Measurements from ENCODE around the gene MCHR1. TPM values are rescaled to one million over a fixed set of nuclear protein-coding genes. Genes with fewer than 3 reads are reported as not detected.

The MCHR1 gene
- total RNA-seq, 4 donors from 2014 or later: 0.27 TPM; not detected in 3

DNA sequence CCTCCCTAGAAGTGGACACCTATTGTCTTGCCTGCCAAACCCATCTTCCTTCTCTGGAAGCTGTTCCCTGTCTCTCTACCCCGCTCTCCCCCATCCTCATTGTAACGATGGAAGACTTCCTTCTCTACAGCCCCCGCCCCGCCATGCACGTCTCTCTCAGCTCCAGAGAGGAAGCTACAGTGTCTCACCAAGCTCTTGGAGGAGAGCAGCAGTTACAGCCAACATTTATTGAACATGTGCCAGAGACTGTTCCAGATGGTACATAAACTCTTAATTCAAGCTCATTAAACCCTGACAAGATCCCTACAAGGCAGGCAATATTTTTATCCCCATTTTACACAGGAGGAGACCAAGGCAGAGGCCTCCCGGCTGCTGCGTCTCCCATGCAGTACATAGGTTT is 15.1 kb downstream of the MCHR1 start:
- intact Hi-C loops (cut with DNase I; ENCODE audit: low total_unique reads) (no loop called here), in situ Hi-C loops (cut with MboI; ENCODE audit: low pct_ligation_motif_present in 1 of 4, low pct_unique_long_range_greater_than_20kb in 1 of 4, low sequenced_read_pairs in 3 of 4) (no loop called here)
- DNase-seq: no peak
- TF ChIP-seq EP300 (IDR thresholded peaks at IDR 0.05; ENCODE audit: low read depth) (no peak), POLR2AphosphoS5 (IDR thresholded peaks at IDR 0.05) (no peak), POLR2A (IDR thresholded peaks at IDR 0.05) (no peak), CTCF (IDR thresholded peaks at IDR 0.05) (no peak)
- Histone ChIP-seq H3K4me3 (no peak overlapping the region), H3K4me1 (peaks cover 0 to 12% (median 3%) of the 10 kb centered on the region in 4 donors), H3K27me3 (no peaks in the 10 kb centered on the region), H3K36me3 (no peaks in the 10 kb centered on the region), H3K27ac (no peak overlapping the region), H3K9me3 (no peaks in the 10 kb centered on the region)
- whole genome bisulfite sequencing, 2 donors (ENCODE audit: low coverage in 1 of 2): 35% methylated on average over 7 of the region's 7 CpGs; no CpG with 5 or more reads in 1 of the 2 donors

DNA sequence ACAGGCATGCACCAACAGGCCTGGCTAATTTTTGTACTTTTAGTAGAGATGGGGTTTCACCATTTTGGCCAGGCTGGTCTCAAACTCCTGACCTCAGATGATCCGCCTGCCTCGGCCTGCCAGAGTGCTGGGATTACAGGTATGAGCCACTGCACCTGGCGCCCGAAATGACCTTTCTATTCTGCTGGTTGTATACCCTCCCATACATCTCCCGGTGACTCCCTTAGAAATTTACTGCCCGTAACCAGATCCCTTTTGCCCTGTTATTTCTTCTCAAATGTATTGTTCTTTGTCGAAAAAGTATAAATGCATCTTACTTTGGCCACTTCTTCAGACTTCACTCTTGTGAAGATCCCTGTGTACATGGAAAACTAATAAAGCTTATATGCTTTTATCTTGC is 22.0 kb downstream of the MCHR1 start:
- Histone ChIP-seq H3K36me3 (no peaks in the 10 kb centered on the region), H3K4me3 (no peak overlapping the region), H3K27ac (no peak overlapping the region), H3K27me3 (no peaks in the 10 kb centered on the region), H3K9me3 (no peaks in the 10 kb centered on the region), H3K4me1 (peaks cover 0 to 3% (median 0%) of the 10 kb centered on the region in 4 donors)
- 91 to 100% methylated on average over 3 to 7 of the region's 7 CpGs for WGBS, 2 donors (ENCODE audit: low coverage in 1 of 2)
- TF ChIP-seq POLR2AphosphoS5 (IDR thresholded peaks at IDR 0.05) (no peak), EP300 (IDR thresholded peaks at IDR 0.05; ENCODE audit: low read depth) (no peak), POLR2A (IDR thresholded peaks at IDR 0.05) (no peak), CTCF (IDR thresholded peaks at IDR 0.05) (no peak)
- intact Hi-C loops (cut with DNase I; ENCODE audit: low total_unique reads): no loop called here
- in situ Hi-C loops (cut with MboI; ENCODE audit: low pct_ligation_motif_present in 1 of 4, low pct_unique_long_range_greater_than_20kb in 1 of 4, low sequenced_read_pairs in 3 of 4): no loop called here
- DNase-seq: no peak

DNA sequence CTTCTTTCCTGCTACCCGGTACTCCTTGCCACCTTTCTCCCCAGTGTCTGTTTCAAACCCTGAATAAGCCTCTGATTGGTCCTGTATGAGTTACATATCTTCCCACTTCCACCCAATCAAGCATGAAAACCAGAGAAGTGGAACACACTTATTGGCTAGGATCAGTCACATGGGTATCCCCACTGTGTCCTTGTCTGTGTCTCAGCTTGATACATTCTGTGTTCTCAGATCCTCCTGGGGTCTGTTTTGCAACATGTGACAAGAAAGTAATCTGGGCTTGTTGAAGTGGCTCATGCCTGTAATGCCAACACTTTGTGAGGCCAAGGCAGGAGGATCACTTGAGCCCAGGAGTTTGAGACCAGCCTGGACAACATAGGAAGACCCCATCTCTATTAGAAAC is 23.9 kb downstream of the MCHR1 start:
- no peak for TF ChIP-seq POLR2AphosphoS5 (IDR thresholded peaks at IDR 0.05)
- no peak for TF ChIP-seq POLR2A (IDR thresholded peaks at IDR 0.05)
- TF ChIP-seq EP300 (IDR thresholded peaks at IDR 0.05; ENCODE audit: low read depth): no peak
- no peak for TF ChIP-seq CTCF (IDR thresholded peaks at IDR 0.05)
- Histone ChIP-seq H3K9me3 (no peaks in the 10 kb centered on the region), H3K27me3 (no peaks in the 10 kb centered on the region), H3K27ac (no peak overlapping the region), H3K36me3 (no peaks in the 10 kb centered on the region), H3K4me1 (peaks cover 0 to 3% (median 0%) of the 10 kb centered on the region in 4 donors), H3K4me3 (no peak overlapping the region)
- WGBS, 2 donors (ENCODE audit: low coverage in 1 of 2): 83% methylated on average over 1 of the region's 1 CpG; no CpG with 5 or more reads in 1 of the 2 donors
- no peak for DNase-seq
- intact Hi-C loops (cut with DNase I; ENCODE audit: low total_unique reads): no loop called here
- in situ Hi-C loops (cut with MboI; ENCODE audit: low pct_ligation_motif_present in 1 of 4, low pct_unique_long_range_greater_than_20kb in 1 of 4, low sequenced_read_pairs in 3 of 4): no loop called here

DNA sequence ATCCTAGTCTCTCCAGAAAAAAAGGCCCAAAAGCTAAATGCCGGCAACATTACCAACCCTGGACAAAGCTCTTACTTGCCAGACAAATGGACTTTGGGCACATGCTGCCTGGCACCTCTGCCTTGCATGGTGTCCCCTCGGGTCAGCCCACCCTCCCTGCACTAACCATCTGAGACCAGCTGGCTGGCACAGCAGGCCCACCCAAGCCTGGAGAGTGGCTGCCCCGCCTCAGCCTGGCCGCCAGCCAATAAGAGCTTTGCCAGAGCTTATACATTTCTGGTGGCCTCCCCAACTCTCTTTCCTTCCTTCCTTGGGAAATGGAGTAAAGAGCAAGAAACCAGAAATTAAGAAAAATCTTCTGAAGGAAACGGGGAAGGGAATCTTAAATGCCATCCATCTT is 24.5 kb downstream of the MCHR1 start:
- H3K9me3 ChIP-seq: no peaks in the 10 kb centered on the region
- intact Hi-C loops (cut with DNase I; ENCODE audit: low total_unique reads) (no loop called here), in situ Hi-C loops (cut with MboI; ENCODE audit: low pct_ligation_motif_present in 1 of 4, low pct_unique_long_range_greater_than_20kb in 1 of 4, low sequenced_read_pairs in 3 of 4) (no loop called here)
- no peak for DNase-seq
- no peak for TF ChIP-seq POLR2A (IDR thresholded peaks at IDR 0.05)
- TF ChIP-seq POLR2AphosphoS5 (IDR thresholded peaks at IDR 0.05): no peak
- TF ChIP-seq CTCF (IDR thresholded peaks at IDR 0.05): no peak
- no peak for TF ChIP-seq EP300 (IDR thresholded peaks at IDR 0.05; ENCODE audit: low read depth)
- H3K36me3 ChIP-seq: no peaks in the 10 kb centered on the region
- no peaks in the 10 kb centered on the region for H3K27me3 ChIP-seq
- no peak overlapping the region for H3K4me3 ChIP-seq
- no peak overlapping the region for H3K27ac ChIP-seq
- peaks cover 0 to 3% (median 0%) of the 10 kb centered on the region in 4 donors for H3K4me1 ChIP-seq
- WGBS, 2 donors (ENCODE audit: low coverage in 1 of 2): 74 to 83% methylated on average over 1 to 5 of the region's 5 CpGs
